Dermis blood vessel endothelial cell (primary cell): Measurements from ENCODE around the gene PALLD. TPM values are rescaled to one million over a fixed set of nuclear protein-coding genes. Genes with fewer than 3 reads are reported as not detected.
A peak's percentile ranks its signal among the peaks of the same experiment; 100 is the strongest.

Experiments used
- DNase-seq: peaks from one replicate; pipeline ENCODE4 v3.0.0; 2010
- total RNA-seq: library from RNA; depleted of rRNA; stranded (reverse); fragments of >200 nt; gene quantifications from 2 replicates; pipeline ENCODE4 v1.2.3, GENCODE V29; 2014

The PALLD gene
- total RNA-seq, 1 donor from 2014 or later = 15.7 TPM

DNA sequence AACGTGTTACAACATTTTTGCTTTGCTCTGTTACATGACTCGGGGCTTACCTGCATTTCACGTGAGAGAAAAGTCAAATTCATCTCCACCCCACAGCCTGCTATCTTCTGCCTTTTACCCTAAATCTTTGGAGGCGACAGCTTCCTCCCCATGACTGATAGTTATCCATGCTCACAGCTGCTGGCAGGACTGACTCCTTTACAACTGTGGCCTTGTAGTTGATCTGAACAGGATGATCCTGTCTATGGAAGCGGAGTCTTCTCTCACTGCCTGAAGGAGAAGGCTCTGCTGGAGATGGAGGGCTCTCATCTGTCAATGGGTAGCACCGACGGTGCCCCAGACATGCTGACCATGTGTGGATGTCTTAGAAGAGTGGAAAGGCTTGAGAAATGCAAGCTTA, 362.2 kb downstream of the PALLD start:
- DNase-seq = no peak

- no peak for DNase-seq
Observed at GRCh38 chr4:168859888-168860694, 363.2 kb downstream of the PALLD start.

- DNase-seq = no peak
Observed at GRCh38 chr4:168860827-168861226, 364.0 kb downstream of the PALLD start.

DNA sequence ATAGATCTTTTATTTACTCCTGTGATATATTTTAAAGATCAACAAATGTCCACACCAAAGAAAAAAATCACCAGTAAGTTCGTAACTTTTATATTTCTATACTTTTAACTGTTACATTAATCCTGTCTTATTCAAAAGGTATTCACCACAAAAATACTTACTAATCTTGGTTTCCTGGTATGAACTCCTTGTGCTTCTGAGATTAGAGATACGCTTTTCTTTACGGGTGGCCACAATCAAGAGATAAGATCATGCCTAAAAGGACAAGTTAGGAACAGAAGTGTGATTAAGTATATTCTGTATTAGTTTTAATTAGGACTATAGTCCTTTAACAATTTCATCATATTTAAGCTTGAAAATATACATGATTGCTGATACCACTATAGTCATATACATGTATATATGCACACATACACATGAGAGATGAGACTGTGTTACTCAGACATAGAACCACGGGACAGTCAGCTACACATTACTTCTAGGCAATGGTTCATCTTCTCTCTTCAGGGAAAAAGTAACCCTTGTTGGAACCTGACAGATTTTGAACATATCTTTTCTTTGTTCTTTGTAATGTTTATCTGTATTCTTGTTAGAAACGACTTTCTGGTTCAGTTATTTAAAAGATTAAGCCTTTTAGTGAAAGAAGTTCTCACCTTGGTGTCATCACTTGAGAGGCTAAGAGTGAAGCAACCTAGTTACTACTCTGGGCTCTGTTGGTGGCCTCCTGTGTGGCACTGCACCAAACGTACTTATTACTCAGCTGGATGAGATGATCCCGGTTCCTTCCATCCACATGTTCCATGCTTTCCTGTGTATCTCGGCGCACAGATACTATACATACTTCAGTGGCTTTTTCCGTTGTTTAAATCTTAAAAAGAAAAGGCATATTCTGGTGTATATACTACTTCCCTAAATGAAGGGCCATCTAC, 367.1 kb downstream of the PALLD start:
- DNase-seq = no peak

GRCh38 chr4:168864821-168865541, 368.1 kb downstream of the PALLD start:
- no peak for DNase-seq

DNA sequence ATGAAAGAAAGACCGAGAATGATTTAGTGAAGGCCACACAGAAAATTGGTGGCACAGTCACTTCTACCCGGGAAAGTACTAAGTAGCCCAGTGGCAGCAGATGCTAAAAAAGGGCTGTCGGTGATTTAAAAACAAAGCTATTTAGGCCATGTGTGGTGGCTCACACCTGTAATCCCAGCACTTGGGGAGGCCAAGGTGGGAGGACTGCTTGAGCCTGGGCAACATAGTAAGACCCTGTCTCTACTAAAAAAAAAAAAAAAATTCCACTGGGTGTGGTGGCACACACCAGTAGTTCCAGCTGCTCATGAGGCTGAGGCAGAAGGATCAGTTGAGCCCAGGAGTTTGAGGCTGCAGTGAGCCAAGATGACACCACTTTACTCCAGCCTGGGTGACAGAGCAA, 369.0 kb downstream of the PALLD start:
- DNase-seq = no peak

DNA sequence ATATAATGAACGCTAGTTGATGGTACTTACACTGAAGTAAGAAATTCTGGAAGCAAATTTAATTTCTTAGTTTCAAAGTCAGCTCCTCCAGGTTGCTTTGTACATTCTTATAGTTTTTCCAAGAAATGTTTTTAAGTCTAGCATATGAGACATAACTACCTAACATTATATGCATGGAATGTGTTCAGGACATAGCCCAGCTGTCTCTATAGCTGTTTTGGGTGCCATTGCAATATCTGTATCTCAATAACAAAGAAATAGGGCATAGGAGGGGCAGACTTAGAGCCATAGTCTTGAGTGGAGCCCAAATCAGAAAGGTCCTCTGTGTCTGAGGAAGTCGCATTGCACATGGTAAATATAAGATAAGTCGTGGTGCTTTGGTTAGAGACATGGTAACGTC, 369.8 kb downstream of the PALLD start:
- no peak for DNase-seq

DNA sequence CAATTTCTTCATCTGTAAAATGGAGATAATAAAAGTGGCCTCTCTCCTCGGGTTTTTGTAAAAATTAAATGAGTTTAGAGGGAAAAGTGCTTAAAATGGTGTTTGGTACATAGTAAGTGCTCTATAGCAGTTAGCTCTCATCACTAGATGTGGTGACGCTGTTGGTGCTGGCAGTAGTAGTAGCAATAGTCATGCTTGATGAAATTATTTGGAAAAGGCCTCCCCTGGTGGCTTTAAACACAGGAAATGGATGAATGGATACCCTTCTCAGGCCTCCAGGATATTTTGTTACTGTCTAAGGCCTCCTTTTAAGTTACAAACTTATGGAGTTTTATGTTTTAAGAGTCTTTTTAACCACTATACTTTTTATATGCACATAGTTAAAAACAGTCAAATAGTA, 370.3 kb downstream of the PALLD start:
- DNase-seq = no peak

DNA sequence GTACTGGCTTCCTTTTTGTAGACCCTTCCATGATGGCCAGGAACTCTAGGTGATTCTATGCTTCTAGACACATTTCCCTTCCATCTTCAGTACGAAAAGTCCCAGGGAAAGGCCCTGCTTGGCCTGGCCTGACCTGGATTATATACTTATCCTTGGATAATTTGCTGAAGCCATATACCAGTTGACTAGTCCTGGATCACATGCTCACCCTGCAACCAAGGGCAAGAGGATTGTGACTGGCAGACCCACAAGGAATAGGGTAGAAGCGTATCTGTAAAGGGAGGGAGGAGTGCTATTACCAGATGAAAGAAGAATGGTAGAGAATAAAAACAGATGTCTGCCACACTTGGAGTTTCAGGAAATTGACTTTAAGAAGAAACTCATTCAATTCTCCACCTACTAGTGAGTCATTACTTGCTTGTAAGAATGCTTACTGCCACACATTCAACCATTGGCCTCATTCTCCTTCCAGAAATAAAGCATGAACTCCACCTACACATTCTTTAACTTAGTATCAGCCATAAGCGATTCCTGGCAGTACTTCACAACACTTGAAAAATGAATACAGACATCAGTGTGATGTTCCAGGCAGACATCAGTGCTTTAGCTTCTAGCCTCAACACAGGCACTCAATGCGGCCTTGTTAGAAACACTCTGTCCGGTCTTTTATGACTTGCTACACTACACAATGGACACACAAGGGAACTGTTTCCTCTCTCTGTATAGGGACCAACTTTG, 371.4 kb downstream of the PALLD start:
- peak; percentile 63 for DNase-seq

DNA sequence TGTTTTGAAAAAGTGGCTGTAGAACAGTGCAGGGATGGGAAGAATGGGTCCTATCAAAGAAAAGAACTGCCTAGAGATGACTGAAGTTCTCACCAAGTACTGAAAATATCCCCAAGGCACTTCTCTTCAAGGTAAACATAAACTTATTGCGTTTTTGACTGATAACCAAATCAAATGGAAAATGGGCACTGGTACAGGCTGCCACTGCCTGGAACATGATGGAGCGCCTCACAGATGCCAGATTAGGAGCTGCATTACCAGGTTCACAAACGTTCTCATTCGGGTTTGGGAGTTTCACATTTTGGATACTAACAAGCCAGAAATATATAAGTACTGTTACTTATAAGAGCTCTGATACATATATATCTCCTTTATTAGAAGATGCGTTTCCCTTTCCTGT, 371.9 kb downstream of the PALLD start:
- no peak for DNase-seq

DNA sequence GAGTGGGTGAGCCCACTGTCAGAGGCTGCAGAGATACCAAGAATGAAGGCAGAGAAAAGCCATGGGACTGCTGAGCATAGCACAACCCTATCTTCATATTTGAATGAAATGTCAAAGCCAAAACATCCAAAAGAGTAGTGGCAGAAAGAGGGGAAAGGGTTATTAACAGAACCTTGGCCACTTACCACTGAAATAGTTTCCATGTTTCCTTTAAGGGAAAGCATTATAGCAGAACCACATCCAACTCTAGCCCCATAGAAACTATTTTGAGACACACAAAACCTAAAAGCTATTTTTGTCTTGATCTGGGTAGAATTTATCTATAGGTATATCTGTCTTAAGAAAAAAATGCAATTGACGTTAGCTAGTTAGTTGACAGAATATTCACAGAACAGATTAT, 373.2 kb downstream of the PALLD start:
- DNase-seq = no peak

GRCh38 chr4:168871632-168872031, 374.8 kb downstream of the PALLD start:
- DNase-seq = no peak

GRCh38 chr4:168874083-168874482, 377.2 kb downstream of the PALLD start:
- DNase-seq = no peak

- no peak for DNase-seq
Observed at GRCh38 chr4:168876106-168876505, 379.3 kb downstream of the PALLD start.

- peak; percentile 43 for DNase-seq
Observed at GRCh38 chr4:168877511-168878491, 380.9 kb downstream of the PALLD start.

- DNase-seq = no peak
Observed at GRCh38 chr4:168878623-168879022, 381.8 kb downstream of the PALLD start.

- DNase-seq = no peak
Observed at GRCh38 chr4:168879188-168879587, 382.3 kb downstream of the PALLD start.

GRCh38 chr4:168880072-168880675, 383.3 kb downstream of the PALLD start:
- DNase-seq = no peak

DNA sequence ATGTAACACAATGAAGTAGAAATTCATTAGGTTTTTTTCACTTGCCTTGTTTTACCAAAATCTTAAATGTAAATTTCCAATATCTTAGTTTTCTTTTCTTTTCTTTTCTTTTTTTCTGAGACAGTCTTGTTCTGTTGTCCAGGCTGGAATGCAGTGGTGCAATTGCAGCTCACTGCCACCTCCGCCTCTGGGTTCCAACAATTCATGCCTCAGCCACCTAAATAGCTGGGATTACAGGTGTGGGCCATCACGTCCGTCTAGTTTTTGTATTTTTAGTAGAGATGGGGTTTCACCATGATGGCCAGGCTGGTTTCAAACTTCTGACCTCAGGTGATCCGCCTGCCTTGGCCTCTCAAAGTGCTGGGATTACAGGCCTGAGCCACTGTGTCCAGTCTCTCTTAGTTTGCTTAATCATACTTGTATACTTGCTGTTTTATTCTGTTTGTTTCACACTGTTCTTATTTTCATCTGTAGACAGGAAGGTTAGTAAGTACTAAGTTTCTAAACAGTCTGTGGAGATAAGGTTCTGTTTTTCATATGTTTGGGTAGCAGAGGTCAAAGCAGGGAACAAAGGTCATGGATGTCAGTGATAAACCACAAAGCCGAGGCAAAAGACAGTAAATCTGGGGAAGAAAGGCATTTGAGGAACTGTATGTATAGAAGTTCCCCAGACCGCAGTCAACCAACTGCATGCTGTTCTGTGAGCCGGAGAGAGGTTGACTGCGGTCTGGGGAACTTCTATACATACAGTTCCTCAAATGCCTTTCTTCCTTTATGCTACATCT, 384.2 kb downstream of the PALLD start:
- DNase-seq = no peak
